CD4-positive, alpha-beta T cell treated with Interleukin-4 for 4 hours (primary cell): ENCODE results near the gene FITM1.

Source experiments
- DNase-seq: peaks from one replicate; pipeline ENCODE4 v3.0.0-alpha.2; 2020

FITM1 gene

DNA sequence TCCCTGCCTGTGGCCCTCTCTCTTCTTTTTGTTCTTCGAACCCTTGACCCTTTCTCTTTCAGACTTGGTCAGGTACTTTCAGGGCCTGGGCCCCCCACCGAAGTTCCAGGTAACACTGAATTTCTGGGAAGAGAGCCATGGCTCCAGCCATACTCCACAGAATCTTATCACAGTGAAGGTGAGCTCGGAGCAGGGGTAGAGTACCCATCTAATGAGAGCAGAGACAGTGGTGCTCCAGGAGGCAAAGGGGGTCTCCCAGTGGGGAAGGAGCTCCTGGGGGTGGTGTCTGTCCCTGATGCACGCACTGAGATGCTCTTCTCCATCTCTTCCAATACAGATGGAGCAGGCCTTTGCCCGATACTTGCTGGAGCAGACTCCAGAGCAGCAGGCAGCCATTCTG is 35.3 kb downstream of the FITM1 start:
- DNase-seq = no peak

GRCh38 chr14:24167469-24168114 is 37.1 kb downstream of the FITM1 start:
- DNase-seq = no peak

DNA sequence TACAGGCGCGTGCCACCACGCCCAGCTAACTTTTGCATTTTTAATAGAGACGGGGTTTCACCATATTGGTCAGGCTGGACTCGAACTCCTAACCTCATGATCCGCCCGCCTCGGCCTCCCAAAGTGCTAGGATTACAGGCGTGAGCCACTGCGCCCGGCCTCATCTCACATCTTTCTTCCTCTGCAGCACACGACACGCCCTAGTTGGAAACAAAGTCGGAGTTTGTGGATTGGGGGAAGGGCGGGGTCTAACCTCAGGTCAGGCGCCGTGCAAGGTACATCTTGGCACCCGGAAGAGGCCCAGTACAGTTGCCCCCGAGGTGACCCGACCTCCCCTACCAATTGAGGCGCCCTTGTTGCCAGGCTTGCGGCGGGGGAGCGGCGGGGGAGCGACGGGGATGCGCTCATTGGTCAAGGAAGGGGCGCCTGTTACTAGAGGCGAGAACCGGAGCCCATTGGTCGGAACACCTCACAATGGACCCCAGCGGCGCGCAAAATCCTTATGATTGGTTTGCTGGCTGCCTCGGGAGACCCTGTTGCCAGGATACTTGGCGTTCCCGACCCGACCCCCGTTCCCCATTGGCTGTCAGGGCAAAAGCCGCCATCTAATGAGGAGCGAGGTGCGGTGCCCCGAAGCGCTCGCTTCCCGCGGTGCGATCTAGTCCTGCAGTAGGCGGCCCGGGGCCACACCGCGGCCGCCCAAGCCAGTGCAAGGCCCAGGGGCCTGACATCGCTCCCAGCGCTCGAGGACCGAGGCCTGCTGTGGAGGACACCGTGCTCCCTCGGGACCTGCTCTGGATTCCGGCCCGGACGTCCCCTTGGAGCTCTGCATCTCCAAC is 41.2 kb downstream of the FITM1 start, which contains the start of gene REC8:
REC8 (plus strand) TSS at position 659 of the 839 bp plus-strand sequence. CDS start 473 bp downstream, outside the sequence.
- peak; percentile 62 for DNase-seq

DNA sequence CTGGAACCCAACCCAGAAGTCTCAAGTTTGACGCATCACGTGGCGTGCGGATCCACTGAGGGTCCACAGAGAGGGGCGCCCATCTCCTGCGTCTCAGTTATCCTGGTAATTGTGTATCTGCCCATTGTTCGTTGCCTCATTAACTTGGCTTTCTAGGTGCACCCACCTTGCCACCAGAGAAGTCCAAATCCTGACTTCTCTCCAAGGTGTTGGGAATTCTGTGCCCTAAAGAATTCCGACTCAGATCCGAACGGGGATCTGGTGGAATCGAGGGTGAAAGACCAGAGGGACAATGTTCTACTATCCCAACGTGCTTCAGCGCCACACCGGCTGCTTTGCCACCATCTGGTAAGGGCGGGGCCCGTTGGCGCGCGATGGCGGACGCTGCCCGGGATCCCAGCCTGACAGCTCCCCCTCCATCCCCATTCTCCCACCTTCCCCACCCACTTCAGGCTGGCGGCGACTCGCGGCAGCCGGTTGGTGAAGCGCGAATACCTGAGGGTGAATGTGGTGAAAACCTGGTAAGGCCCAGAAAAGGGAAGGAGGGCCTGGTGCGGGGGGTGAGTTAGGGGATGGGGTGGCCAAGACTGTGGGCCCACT is 41.9 kb downstream of the FITM1 start:
- DNase-seq = no peak

DNA sequence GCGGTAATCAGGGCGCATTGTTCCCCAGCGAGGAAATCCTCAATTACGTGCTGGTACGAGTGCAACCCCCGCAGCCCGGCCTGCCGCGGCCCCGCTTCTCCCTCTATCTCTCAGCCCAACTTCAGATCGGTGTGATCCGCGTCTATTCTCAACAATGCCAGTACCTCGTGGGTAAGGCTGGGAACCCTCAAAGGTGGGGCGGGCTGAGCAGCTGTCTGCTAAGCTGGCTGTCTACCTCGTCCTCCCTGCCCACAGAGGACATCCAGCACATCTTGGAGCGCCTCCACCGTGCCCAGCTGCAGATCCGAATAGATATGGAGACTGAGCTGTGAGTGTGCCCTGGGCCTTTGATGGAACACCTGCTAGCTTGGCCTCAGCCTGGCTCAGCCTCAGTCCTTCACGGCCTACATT is 42.4 kb downstream of the FITM1 start:
- DNase-seq = no peak

DNA sequence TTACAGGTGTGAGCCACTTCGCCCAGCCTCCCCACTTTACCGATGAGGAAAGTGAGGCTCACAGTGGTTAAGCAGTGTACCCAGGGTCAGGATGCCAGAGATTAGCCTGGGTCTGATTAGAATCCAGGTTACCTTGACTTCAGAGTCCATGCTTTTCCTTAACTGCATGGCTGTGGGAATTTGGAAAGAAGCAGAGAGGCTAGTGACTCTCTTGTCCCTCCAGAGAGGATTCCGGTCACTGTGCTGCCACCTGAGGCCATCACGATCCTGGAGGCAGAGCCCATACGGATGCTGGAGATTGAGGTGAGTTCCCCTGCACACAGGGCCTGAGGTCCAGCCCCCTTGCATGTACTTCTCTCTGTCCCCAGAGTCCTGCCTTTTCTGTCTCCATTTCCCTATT is 46.1 kb downstream of the FITM1 start:
- DNase-seq = no peak

DNA sequence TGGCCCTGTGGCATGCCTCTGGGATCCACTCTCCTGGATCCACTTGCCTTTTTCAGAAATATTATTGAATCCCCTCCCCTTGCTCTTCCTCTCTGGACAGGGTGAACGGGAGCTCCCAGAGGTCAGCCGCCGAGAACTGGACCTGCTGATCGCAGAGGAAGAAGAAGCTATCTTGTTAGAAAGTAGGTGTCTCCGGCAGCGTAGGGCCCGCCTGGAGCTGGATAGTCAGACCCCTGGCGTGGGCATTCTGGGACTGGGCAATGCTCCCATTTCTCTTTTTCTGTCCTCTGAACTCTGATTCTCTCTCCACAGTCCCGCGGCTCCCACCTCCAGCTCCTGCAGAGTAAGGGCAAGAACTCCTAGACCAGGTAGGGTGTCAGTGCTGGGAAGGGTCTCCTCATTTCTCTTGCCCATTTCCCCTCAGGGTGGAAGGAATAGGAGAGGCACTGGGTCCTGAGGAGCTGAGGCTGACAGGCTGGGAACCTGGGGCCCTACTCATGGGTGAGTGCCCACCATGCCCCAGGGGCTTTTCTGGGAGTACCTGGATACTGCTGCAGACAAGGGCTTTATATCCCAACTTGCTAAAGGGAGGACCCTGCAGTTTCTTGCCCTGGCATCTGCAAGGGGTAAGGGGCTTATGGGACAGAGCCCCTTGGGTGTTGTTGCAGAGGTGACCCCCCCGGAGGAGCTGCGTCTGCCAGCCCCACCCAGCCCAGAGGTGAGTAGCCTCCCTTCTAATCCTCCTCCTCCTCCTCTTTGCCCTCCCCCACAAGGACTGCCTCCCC is 46.8 kb downstream of the FITM1 start:
- DNase-seq = no peak

- DNase-seq = no peak
These were observed 47.4 kb downstream of the FITM1 start for GRCh38 chr14:24177891-24178290.

DNA sequence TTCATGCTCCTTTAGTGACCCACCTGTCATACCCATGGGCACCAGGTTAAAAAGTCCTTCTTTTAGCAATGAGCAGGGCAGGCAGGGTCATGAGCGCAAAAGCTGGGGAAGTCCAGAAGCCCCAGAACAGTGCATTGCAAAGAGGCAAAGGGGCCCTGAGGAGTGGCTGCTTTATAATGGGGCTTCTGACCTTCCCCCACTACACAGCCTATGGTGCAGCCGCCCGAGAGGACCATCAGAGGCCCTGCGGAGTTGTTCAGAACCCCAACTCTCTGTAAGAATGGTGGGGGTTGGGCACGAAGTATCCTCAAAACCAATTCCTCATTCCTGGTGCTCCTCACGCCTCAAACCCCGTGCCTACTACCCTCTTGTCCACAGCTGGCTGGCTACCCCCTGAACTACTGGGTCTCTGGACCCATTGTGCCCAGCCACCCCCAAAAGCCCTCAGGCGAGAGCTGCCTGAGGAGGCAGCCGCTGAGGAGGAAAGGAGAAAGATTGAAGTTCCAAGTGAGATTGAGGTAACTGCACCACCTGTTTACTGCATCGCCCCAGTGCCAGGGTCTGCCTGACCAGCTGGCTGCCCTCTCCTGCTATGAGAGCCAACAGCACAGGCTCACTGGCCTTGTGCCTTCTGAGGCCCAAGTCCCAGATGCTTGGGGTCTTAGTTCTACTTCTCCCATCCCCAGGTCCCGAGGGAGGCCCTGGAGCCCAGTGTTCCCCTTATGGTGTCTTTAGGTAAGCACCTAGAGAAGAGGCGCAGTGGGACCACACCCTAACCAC is 48.1 kb downstream of the FITM1 start:
- DNase-seq = no peak

DNA sequence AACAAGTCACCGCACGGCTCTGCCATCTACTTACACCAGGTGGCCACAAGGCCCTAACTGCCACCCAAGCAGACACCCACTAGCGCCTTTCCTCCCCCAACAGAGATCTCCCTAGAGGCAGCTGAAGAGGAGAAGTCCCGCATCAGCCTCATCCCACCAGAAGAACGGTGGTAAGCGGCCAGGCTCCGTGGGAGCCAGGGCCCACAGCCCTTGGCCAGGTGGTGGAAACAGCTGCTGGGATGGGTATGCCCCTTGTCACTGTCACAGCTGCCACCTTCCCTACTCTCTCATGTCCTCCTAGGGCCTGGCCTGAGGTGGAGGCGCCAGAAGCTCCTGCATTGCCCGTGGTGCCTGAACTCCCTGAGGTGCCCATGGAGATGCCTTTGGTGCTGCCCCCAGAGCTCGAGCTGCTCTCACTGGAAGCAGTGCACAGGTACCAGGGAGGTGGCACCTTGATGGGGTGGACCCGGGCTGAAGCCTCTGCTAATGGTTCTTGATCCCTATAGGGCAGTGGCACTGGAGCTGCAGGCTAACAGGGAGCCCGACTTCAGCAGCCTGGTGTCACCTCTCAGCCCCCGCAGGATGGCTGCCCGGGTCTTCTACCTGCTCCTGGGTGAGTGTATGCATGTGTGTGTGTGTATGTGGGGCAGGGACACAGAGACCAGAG is 49.0 kb downstream of the FITM1 start:
- no peak for DNase-seq

DNA sequence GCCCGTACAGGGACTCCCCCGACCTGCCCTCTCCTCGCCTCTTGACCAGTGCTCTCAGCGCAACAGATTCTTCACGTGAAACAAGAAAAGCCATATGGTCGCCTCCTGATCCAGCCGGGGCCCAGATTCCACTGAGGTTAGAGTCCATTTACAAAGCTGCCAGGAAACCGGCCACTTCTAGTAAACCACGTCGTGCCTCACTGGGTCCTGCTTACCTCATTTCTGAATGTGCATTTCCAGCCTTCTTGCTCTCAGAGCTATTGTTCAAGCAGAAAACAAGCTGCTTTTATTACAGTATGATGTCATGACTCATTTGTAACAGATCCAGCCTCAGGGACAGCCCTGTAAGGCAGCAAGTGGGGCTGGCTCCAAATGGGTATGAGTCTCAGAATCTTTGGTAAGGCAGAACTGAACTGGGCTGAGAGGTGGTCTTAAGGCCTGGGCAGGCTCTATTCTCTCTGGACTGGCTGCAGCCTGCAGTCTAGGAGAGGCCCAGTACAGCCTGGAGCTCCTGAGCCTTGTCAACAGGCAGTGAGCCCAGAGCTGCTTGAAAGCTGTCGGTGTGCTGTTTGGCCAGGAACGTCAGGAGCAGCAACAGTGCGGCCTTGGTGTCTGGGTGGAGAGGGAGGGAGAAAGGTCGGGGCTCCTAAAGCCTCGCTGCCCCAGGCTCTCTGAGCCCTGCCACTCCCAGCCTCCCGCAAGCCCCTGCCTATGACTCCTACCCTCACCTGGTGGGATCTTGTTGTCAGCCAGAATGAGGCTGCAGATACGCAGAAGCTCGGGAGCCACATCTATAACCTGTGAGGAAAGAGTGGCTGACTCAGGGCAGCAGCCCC is 49.7 kb downstream of the FITM1 start:
- no peak for DNase-seq

GRCh38 chr14:24181371-24182077 is 51.1 kb downstream of the FITM1 start:
- DNase-seq = no peak
